ENCODE results near the gene PMS1. TPM values are rescaled to one million over a fixed set of nuclear protein-coding genes. Genes with fewer than 3 reads are reported as not detected.

The PMS1 gene
- total and polyA plus RNA-seq, 3 donors from 2014 or later: 39.5 to 81.8 (median 69.3) TPM

DNA sequence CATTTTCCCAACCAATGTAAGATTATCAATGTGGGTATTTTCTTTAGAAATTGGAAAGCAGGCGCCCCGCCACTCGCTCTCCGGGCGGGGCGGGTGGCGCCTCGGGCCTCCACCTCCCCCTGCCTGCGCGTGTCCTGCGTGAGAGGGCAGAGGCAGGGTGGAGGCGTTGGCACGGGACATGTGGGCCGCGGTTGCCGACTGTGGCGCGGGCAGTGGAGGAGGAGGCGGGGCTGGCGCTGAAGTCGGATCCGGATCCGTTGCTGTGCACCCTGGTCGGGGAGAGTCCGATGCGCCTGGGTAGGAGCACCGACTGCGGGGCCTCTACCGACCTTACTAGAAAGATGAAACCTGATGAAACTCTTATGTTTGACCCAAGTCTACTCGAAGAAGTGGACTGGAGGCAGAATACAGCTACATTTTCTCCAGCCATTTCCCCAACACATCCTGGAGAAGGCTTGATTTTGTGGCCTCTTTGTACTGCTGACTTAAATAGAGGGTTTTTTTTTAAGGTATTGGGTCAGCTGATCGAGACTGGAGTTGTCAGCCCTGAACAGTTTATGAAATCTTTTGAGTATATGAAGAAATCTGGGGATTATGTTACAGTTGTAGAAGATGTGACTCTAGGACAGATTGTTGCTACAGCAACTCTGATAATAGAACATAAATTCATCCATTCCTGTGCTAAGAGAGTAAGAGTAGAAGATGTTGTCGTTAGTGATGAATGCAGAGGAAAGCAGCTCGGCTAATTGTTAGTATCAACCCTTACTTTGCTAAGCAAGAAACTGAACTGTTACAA is 37.9 kb downstream of the PMS1 start:
- peak; percentile 31 for DNase-seq
- no peaks in the 10 kb centered on the region for H3K9me3 ChIP-seq
- WGBS, 2 donors: 53 to 75% methylated on average over 23 to 33 of the region's 33 CpGs
- intact Hi-C loops (cut with DNase I; ENCODE audit: low total_unique reads): no loop called here
- H3K4me1 ChIP-seq: no peaks in the 10 kb centered on the region
- no peak overlapping the region for H3K27ac ChIP-seq
- no peaks in the 10 kb centered on the region for H3K27me3 ChIP-seq
- no peaks in the 10 kb centered on the region for H3K36me3 ChIP-seq (ENCODE audit: low read depth, missing control alignments)
- peak overlapping the region; percentile 2 to 9 for H3K4me3 ChIP-seq
- no peak for TF ChIP-seq POLR2A (IDR thresholded peaks at IDR 0.05)
- TF ChIP-seq CTCF (IDR thresholded peaks at IDR 0.05): no peak

GRCh38 chr2:189824694-189825396 is 40.6 kb downstream of the PMS1 start:
- Histone ChIP-seq H3K4me3 (no peak overlapping the region), H3K27me3 (no peaks in the 10 kb centered on the region), H3K36me3 (ENCODE audit: low read depth, missing control alignments) (no peaks in the 10 kb centered on the region), H3K4me1 (no peaks in the 10 kb centered on the region), H3K9me3 (no peaks in the 10 kb centered on the region), H3K27ac (no peak overlapping the region)
- intact Hi-C loops (cut with DNase I; ENCODE audit: low total_unique reads): no loop called here
- no peak for TF ChIP-seq POLR2A (IDR thresholded peaks at IDR 0.05)
- TF ChIP-seq CTCF (IDR thresholded peaks at IDR 0.05): no peak
- 61 to 64% methylated on average over 3 of the region's 3 CpGs for WGBS, 2 donors
- DNase-seq: no peak

GRCh38 chr2:189826039-189826438 is 41.8 kb downstream of the PMS1 start:
- Histone ChIP-seq H3K9me3 (no peaks in the 10 kb centered on the region), H3K27ac (no peak overlapping the region), H3K4me1 (no peaks in the 10 kb centered on the region), H3K36me3 (ENCODE audit: low read depth, missing control alignments) (no peaks in the 10 kb centered on the region), H3K27me3 (no peaks in the 10 kb centered on the region), H3K4me3 (no peak overlapping the region)
- TF ChIP-seq CTCF (IDR thresholded peaks at IDR 0.05): no peak
- TF ChIP-seq POLR2A (IDR thresholded peaks at IDR 0.05): no peak
- 84 to 91% methylated on average over 5 of the region's 5 CpGs for WGBS, 2 donors
- intact Hi-C loops (cut with DNase I; ENCODE audit: low total_unique reads): no loop called here
- DNase-seq: no peak

DNA sequence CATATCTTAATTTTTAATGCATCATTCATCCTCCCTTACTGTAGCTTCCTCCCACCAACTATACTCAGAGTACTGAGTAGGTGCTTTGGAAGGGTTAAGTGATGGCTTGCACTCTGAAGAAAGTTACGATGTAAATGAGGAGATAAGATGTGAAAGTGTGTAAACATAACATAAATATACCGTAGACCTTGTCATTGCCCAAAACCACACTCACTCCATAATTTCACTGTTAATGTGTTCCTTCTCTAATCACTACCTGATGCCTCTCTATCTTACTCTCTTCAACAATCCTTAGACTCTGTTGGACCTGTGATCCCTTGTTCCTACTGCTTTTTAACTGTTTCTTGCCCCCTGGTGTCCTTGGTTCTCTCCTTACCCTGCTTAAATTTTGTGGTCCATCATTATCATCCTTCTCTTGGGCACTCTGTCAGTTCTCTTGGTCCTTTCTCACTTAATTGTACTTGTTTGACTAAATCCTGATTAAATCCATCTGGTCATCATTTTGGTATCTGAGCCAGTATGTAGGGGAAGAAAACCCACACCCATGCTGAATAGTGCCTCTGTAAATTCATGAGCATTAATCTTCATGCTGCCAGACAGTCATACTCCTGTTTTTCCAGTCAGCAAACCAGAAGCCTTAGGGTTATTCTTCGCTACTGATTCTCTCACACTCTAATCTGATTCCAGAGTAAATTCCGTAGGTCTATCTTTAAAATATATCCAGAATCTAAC is 45.0 kb downstream of the PMS1 start:
- Histone ChIP-seq H3K27me3 (no peaks in the 10 kb centered on the region), H3K27ac (no peak overlapping the region), H3K4me1 (no peaks in the 10 kb centered on the region), H3K4me3 (no peak overlapping the region), H3K36me3 (ENCODE audit: low read depth, missing control alignments) (no peaks in the 10 kb centered on the region), H3K9me3 (no peaks in the 10 kb centered on the region)
- TF ChIP-seq POLR2A (IDR thresholded peaks at IDR 0.05): no peak
- TF ChIP-seq CTCF (IDR thresholded peaks at IDR 0.05): no peak
- intact Hi-C loops (cut with DNase I; ENCODE audit: low total_unique reads): no loop called here
- DNase-seq: no peak
- 83 to 84% methylated on average over 4 of the region's 4 CpGs for WGBS, 2 donors

Data from testis (tissue), 3 donors.